Pancreas (tissue), 10 donors: Measurements from ENCODE around the gene KIF16B. TPM values are rescaled to one million over a fixed set of nuclear protein-coding genes. Genes with fewer than 3 reads are reported as not detected.
A peak's percentile ranks its signal among the peaks of the same experiment; 100 is the strongest.

ENCODE experiments used
- ATAC-seq, 4 donors: fragments of 200-7000 bp; cut with Tn5 transposase; one replicate each; pipeline versions ENCODE4 v1.8.0 to v1.9.1; 2020; ENCODE audit warnings: mild to moderate bottlenecking in 4 of 4, moderate library complexity in 4 of 4
- DNase-seq, 6 donors: peaks; one replicate each; pipeline ENCODE4 v3.0.0-alpha.2; 2020
- FAIRE-seq: peaks from 2 replicates; lab custom pipeline; 2012; peaks lifted over from hg19 to GRCh38; lab: Jason Lieb, UNC
- H3K27ac ChIP-seq, 4 donors: fragments of 200-600 bp; sonication (generic); 1 replicate in 3 of 4; 2 replicates in 1 of 4; pipeline versions ENCODE4 v1.5.0 to v1.8.0; 2020
- H3K27me3 ChIP-seq, 4 donors: fragments of 200-600 bp; one replicate each; pipeline ENCODE4 v1.8.0; 2021
- H3K36me3 ChIP-seq, 3 donors: fragments of 200-600 bp; sonication (generic) in 1 of 3; one replicate each; pipeline versions ENCODE4 v1.5.0 to v1.8.0; 2020 to 2021
- H3K4me1 ChIP-seq, 3 donors: fragments of 200-600 bp; one replicate each; pipeline ENCODE4 v1.8.0; 2021
- H3K4me3 ChIP-seq, 4 donors: fragments of 200-600 bp; sonication (generic) in 2 of 4; one replicate each; pipeline versions ENCODE4 v1.5.0 to v1.8.0; 2020 to 2021
- H3K9me3 ChIP-seq, 4 donors: fragments of 200-600 bp; one replicate each; pipeline ENCODE4 v1.8.0; 2021
- WGBS, 2 donors: extraction: QIAGEN DNeasy Blood & Tissue Kit; methylation state at CpG; one replicate each; pipeline ENCODE4 v1.1.7; 2013; 5-methylcytosine and 5-hydroxymethylcytosine counted together
- intact Hi-C, 3 donors: fragments of 100-400 bp; cut with DNase I; formaldehyde crosslinking; loops; one replicate each; pipeline versions ENCODE4 v1.11.1 to v1.14.2; 2022
- polyA plus RNA-seq, 2 donors: library from polyadenylated mRNA; stranded (reverse); fragments of 200-250 nt; gene quantifications; one replicate each; pipeline ENCODE4 v1.2.3, GENCODE V29; 2013
- total RNA-seq, 6 donors: library from RNA; stranded (reverse); fragmentation: NEBNext Ultra II Directional in 4 of 6; extraction: Animal tissue kit (Norgen Biotek cat#: 25700) in 4 of 6; gene quantifications; one replicate each; pipeline versions ENCODE4 v1.2.1 to v1.2.4, GENCODE V29; 2021 to 2023
- TF ChIP-seq, protein P1 (sequence below), 4 donors: fragments of 200-600 bp; sonication (generic) in 3 of 4; IDR thresholded peaks; one replicate each; pipeline versions ENCODE4 v1.5.0 to v1.8.0; 2021; ENCODE audit warnings: antibody characterized with exemption in 4 of 4
- donor health status: healthy with polysubstance abuse.
- donor health status: DM: no; HTN: no; CAD: no; lungs with moderate emphysema.
- donor health status: DM: no; HTN: no; CAD: no.
- donor health status: control.
- donor health status: control.
- donor health status: Bipolar disorder and iron deficiency.
- donor health status: DM: yes; HTN: yes; CAD: no.
- donor health status: DM: no; HTN: no; CAD: no.
- donor health status: DM: no; HTN: no; CAD: no.
- donor health status: DM: yes; HTN: yes; CAD: no.

The KIF16B gene
- total and polyA plus RNA-seq, 8 donors, result 4.4 to 12.2 (median 7.3) TPM

DNA sequence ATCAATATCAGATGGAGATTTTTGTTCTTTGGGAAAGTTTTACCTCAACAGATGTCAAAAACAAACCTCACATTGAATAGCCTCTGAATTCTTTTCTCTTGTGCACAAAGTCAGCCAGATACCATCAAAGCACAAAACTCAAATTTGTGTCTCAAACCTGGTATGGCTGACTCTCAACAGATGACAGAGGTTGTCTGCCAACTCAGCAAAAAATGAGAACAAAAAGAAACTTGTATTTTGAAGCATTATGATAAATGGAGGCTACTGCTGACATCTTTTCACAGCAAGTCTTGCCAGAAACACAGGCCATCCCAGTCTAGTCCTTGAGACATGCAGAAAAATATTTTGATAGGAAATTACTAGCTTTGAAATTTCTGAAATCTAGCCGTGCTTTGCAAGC, 79.8 kb downstream of the KIF16B start:
- intact Hi-C loops, result no loop called here
- no peak for FAIRE-seq

DNA sequence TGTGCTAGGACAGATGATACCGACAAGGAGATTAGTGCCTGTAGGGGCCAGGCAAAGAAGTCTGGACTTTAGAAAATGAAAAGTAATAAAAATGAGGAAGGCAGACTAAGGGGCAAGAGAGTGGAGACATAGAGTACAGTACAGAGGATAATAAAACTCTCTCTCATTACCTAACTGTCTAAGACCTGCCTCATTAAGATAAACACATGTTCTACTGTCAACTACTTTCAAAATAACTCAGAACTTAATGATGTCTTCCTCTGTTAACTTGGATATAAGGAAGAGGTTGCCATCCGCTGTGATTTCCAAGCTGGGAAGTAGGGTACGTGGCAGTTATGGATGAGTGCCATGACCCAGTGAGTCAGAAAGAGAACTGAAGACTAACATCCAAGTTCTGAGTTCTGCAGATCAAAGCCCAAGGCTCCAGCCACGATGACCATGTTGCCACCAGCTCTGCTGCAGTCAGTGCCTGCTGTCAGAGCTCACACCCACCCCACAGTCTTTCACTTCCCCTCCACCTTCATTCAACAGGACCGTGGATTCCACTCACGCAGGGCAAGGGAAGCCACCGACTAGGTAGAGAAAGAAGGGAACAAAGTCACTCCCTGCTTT, 81.8 kb downstream of the KIF16B start:
- Histone ChIP-seq H3K4me3 (no peak overlapping the region), H3K27ac (no peak overlapping the region), H3K9me3 (no peaks in the 10 kb centered on the region), H3K36me3 (peaks cover 0 to 12% (median 3%) of the 10 kb centered on the region in 3 donors), H3K27me3 (no peaks in the 10 kb centered on the region), H3K4me1 (no peaks in the 10 kb centered on the region)
- DNase-seq (no peak), ATAC-seq (peak in 2 of 4 donors; percentile 34 to 38), FAIRE-seq (no peak)
- intact Hi-C loops, result no loop called here
- TF ChIP-seq, protein P1, sequence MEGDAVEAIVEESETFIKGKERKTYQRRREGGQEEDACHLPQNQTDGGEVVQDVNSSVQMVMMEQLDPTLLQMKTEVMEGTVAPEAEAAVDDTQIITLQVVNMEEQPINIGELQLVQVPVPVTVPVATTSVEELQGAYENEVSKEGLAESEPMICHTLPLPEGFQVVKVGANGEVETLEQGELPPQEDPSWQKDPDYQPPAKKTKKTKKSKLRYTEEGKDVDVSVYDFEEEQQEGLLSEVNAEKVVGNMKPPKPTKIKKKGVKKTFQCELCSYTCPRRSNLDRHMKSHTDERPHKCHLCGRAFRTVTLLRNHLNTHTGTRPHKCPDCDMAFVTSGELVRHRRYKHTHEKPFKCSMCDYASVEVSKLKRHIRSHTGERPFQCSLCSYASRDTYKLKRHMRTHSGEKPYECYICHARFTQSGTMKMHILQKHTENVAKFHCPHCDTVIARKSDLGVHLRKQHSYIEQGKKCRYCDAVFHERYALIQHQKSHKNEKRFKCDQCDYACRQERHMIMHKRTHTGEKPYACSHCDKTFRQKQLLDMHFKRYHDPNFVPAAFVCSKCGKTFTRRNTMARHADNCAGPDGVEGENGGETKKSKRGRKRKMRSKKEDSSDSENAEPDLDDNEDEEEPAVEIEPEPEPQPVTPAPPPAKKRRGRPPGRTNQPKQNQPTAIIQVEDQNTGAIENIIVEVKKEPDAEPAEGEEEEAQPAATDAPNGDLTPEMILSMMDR (IDR thresholded peaks at IDR 0.05), result no peak
- WGBS, 2 donors, result 87 to 94% methylated on average over 7 of the region's 7 CpGs

More for the DNA sequence above, 79.8 kb downstream of the KIF16B start:
- no peak overlapping the region for H3K27ac ChIP-seq
- ATAC-seq (no peak), DNase-seq (no peak)
- H3K27me3 ChIP-seq, result no peaks in the 10 kb centered on the region
- no peak overlapping the region for H3K4me3 ChIP-seq
- peaks cover 0 to 12% (median 3%) of the 10 kb centered on the region in 3 donors for H3K36me3 ChIP-seq
- no peaks in the 10 kb centered on the region for H3K9me3 ChIP-seq
- 91 to 100% methylated on average over 1 of the region's 1 CpG for WGBS, 2 donors
- H3K4me1 ChIP-seq, result no peaks in the 10 kb centered on the region
- TF ChIP-seq, protein P1 (IDR thresholded peaks at IDR 0.05), result no peak

DNA sequence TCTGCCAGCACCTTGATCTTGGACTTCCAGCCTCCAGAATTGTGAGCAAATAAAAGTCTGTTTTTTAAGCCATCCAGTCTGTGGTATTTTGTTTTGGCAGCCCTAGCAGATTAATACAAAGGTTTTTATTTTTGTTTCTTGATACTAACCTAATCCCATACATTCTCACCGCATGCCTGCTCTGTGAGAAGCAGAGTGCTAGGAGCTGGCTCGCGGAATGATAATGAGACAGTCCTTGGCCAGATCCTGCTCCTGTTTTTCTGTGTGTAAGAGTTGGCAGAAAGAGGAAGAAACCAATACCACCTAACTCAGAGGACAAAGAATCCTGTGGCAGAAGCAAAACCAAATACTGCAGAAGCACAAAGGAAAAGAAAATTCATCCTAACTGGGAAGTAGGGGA, 82.6 kb downstream of the KIF16B start:
- intact Hi-C loops, result no loop called here
- TF ChIP-seq, protein P1 (IDR thresholded peaks at IDR 0.05), result no peak
- no peak for FAIRE-seq

DNA sequence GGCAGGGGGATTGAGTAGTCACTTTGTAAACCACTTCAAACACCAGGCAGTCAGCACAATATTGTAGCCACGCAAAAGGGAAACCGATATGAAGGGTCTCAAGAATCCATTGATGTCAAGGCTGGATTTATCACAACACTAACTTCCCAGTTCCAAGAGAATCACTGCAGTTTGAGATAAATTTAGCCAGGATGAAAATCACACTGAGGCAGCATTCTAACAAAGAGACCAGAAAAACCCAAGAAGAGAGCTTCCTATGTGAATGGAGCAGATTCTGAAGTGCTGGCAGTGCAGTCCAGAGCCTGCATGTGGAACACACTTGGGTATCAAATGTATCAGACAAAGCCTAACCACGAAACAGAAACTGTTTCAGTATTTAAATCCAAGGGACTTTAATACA, 84.6 kb downstream of the KIF16B start:
- no peak for FAIRE-seq
- Histone ChIP-seq H3K27ac (no peak overlapping the region), H3K4me3 (no peak overlapping the region), H3K4me1 (no peaks in the 10 kb centered on the region), H3K27me3 (no peaks in the 10 kb centered on the region), H3K36me3 (peaks cover 0 to 8% (median 3%) of the 10 kb centered on the region in 3 donors), H3K9me3 (no peaks in the 10 kb centered on the region)
- 91 to 92% methylated on average over 3 of the region's 3 CpGs for WGBS, 2 donors
- TF ChIP-seq, protein P1 (IDR thresholded peaks at IDR 0.05), result no peak
- ATAC-seq, result no peak
- no peak for DNase-seq
- intact Hi-C loops, result no loop called here

More for the DNA sequence above, 82.6 kb downstream of the KIF16B start:
- ATAC-seq, result no peak
- no peak overlapping the region for H3K4me3 ChIP-seq
- H3K27me3 ChIP-seq, result no peaks in the 10 kb centered on the region
- H3K36me3 ChIP-seq, result peaks cover 0 to 12% (median 3%) of the 10 kb centered on the region in 3 donors
- no peak for DNase-seq
- 88 to 89% methylated on average over 3 of the region's 3 CpGs for WGBS, 2 donors
- H3K4me1 ChIP-seq, result no peaks in the 10 kb centered on the region
- H3K9me3 ChIP-seq, result no peaks in the 10 kb centered on the region
- H3K27ac ChIP-seq, result no peak overlapping the region

DNA sequence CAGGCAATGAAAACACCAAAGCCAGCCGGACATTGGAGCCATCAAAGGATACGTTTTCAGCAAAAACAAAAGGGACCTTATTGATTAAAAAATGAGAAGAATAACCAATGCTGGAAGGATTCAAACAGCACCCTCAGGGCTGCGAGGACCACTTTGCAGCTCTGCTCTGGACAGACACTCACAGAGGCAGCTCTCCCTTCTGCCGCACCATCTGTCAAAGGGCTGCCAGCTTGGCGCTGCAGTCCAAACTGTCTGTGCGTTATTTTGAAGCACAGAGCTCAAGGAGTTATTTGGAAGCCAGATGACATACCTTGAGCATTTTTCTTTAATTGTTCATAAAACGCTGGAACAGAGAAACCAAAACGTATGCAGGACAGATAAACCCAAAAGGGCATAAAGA, 85.2 kb downstream of the KIF16B start:
- FAIRE-seq (no peak), ATAC-seq (no peak), DNase-seq (no peak)
- Histone ChIP-seq H3K27me3 (no peaks in the 10 kb centered on the region), H3K36me3 (peaks cover 0 to 8% (median 3%) of the 10 kb centered on the region in 3 donors), H3K27ac (no peak overlapping the region), H3K4me1 (no peaks in the 10 kb centered on the region), H3K9me3 (no peaks in the 10 kb centered on the region), H3K4me3 (no peak overlapping the region)
- TF ChIP-seq, protein P1 (IDR thresholded peaks at IDR 0.05), result no peak
- intact Hi-C loops, result no loop called here
- 88% methylated on average over 8 of the region's 8 CpGs for WGBS, 2 donors
